Measurements from ENCODE around the gene ZFAND3.

ZFAND3 gene

DNA sequence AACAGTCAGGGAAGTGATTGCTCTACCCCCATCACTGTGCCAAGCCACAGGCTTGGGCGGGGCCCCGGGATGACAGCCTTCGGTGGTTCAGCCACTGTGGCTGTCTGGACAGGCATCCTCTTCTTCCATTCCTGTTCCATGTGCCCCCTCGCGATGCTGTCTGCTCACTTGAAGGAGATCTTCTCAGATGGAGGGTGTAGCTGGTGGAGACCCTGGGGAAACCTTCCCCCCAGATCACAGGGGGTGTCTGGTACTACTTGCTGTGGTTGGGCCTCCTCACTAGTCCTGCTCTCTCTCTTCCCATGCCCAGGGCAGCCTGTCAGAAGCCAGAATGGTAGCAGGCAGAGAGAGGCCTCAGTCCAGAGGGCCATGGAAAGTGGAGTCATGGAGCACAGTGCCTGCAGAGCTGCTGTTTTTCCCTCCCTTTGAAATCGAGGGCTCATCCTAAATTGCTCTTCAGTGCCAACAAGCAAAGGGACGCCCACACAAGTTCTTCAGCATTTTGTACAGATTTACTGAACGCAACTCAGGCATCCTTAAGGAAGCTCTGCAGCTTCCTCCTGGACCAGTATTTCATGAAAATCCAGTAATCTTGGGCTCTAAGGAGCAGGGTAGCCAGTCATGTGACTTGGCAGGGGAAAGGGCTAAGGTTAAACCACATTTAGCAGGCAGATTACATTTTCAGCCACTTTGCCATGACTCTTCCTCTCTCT is 326.6 kb downstream of the ZFAND3 start:
- no peak for DNase-seq (ENCODE audit: low read depth in 2 of 2, low spot score in 1 of 2)

- DNase-seq (ENCODE audit: low read depth in 2 of 2, low spot score in 1 of 2), result no peak
These were observed 327.2 kb downstream of the ZFAND3 start for GRCh38 chr6:38146734-38147027.

DNA sequence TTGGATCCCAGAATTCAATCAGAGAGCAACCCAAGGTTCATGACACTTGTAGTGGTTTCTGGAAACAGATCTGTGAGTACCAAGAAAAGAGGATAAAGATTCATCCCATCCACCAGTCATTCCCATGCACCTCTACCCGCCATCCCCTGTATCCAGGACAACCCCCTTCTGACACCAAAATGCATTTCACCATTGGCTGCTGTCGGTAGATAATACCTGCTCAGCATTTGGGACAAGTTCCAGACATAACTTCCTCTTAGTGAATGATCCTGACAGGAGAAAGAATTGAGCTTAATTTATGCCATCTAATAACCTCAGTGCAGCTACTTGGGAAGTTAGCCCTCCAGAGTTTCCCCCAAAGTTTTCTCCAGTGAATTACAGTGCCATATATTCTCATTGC is 329.1 kb downstream of the ZFAND3 start:
- DNase-seq (ENCODE audit: low read depth in 2 of 2, low spot score in 1 of 2), result no peak

GRCh38 chr6:38149531-38149930 is 330.0 kb downstream of the ZFAND3 start:
- DNase-seq (ENCODE audit: low read depth in 2 of 2, low spot score in 1 of 2), result no peak

DNA sequence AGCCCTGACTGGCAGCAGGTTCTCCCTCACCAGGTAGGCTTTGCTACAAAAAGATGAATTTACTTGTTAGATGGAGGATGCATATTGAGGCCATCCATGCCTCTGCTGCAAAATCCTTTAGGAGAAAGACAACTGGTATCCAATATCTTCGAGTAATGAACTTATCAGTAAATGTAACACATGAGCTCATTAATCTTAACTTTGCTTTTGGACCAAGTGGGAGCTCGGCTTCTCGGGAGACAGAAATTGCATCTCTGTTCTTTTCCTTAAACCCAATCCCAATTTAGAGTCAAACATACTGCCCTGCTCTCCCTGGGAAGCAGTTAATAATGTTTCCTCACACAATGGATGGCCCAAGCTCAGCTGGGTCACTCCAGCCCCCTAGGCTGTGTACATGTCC is 330.5 kb downstream of the ZFAND3 start:
- no peak for DNase-seq (ENCODE audit: low read depth in 2 of 2, low spot score in 1 of 2)

GRCh38 chr6:38150681-38151296 is 331.3 kb downstream of the ZFAND3 start:
- DNase-seq (ENCODE audit: low read depth in 2 of 2, low spot score in 1 of 2), result no peak

DNA sequence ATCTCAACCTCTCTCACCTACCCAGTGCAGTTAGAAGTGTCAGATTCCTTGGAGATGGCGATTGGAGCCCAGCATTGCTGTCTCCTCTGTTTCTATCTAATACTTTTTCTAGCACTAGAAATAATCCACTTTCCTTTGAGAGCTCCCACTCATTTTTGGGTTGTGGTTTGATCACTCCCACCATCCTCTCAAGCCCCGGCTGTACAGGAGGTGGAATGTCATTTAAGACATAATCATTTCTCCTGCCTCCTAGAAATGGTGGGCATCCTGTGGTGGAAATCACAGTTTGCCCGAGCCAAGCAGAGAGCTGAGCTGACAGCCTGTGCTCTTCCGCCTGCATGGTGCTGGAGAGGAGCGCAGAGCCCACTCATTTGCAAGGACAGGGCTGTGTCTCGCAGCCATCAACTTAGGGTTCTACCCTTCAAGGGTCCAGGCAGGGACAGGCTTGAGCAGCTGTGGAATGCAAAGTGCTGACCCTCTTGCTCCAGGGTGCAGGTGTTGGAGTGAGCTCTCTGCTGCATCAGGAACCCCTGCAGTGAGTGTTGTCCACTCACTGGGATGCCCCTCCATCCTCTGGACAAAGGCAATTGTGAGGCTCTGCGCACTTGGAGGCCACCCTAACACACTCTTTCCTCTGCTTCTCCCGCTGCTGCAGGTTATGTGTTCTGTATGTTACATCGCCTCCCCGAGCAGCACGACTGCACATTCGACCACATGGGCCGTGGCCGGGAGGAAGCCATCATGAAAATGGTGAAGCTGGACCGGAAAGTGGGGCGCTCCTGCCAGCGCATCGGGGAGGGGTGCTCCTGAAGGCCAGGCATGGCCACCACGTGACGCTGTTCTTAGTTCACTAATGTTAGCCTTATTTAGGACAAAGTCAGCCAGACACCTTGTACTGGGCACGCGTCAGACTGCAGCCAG is 332.3 kb downstream of the ZFAND3 start:
- no peak for DNase-seq (ENCODE audit: low read depth in 2 of 2, low spot score in 1 of 2)

GRCh38 chr6:38152620-38153019 is 333.1 kb downstream of the ZFAND3 start:
- no peak for DNase-seq (ENCODE audit: low read depth in 2 of 2, low spot score in 1 of 2)

GRCh38 chr6:38153076-38153797 is 333.7 kb downstream of the ZFAND3 start:
- DNase-seq (ENCODE audit: low read depth in 2 of 2, low spot score in 1 of 2), result no peak

GRCh38 chr6:38153798-38154345 is 334.3 kb downstream of the ZFAND3 start:
- DNase-seq (ENCODE audit: low read depth in 2 of 2, low spot score in 1 of 2), result no peak

GRCh38 chr6:38154731-38155130 is 335.2 kb downstream of the ZFAND3 start:
- no peak for DNase-seq (ENCODE audit: low read depth in 2 of 2, low spot score in 1 of 2)

DNA sequence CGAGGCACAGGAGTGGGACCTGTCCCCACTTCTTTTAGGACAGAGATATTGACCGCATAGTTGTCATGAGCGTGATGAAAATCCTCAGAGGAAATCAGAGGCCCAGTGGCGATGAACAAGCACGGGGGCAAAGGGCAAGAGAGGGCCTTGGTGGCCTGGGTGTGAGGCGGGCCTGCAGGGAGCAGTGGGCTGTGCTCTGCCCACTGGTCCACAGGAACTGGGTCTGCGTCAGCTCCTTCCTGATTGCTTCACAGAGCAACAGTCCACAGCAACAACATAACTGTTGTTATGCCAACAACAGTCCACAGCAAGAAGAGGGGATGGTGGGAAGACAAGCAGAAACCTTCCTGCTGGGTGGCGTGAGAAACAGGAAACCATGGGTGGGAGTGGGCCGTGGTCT is 335.6 kb downstream of the ZFAND3 start:
- no peak for DNase-seq (ENCODE audit: low read depth in 2 of 2, low spot score in 1 of 2)

DNA sequence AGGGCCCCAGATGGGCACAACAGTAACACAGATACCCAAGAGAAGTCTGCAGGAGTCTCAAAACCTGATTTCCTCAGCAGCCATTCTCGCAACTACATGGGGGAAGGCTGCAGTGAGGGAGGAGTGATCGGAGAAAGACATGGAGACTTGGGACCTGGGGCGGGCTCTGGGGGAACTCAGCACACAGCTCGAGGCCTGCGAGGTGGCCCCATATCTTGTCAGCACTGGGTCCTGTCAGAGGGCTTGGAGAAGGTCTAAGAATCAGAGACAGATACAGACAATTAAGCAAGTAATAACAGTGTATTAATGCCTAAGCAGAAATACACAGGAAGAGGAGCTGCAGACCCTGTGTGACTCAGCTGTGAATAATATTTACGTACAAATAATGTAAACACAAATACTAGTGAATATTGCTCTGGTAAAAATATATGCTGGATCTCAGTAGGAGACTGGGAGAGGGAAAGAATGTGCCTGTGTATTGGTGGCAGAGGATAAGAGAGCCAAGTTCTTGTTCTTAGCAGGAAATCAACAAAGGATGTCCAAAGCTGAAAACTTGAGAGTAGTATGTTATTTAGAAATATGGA is 336.2 kb downstream of the ZFAND3 start:
- DNase-seq (ENCODE audit: low read depth in 2 of 2, low spot score in 1 of 2), result no peak

- no peak for DNase-seq (ENCODE audit: low read depth in 2 of 2, low spot score in 1 of 2)
These were observed 337.5 kb downstream of the ZFAND3 start for GRCh38 chr6:38156818-38157565.

DNA sequence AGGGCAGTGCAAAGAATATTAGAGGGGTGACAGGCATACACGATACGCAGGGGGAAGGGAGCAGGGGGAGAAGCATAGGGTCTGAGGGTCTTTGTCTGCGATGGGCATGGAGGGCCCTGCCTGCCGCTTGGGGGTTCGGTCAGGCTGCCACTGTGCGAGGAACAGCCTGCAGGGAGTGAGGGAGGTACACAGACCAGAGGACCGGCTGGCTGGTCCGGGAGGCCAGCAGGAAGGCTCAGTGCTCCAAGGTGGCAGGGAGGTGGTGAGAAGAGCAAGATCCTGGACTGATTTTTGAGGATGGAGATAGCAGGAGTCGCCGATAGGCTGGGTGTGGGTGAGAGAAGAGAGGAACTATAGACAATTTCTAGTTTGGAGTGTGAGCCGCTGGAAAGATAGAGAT is 338.4 kb downstream of the ZFAND3 start:
- no peak for DNase-seq (ENCODE audit: low read depth in 2 of 2, low spot score in 1 of 2)

GRCh38 chr6:38158762-38159350 is 339.3 kb downstream of the ZFAND3 start:
- no peak for DNase-seq (ENCODE audit: low read depth in 2 of 2, low spot score in 1 of 2)

GRCh38 chr6:38159596-38159995 is 340.1 kb downstream of the ZFAND3 start:
- no peak for DNase-seq (ENCODE audit: low read depth in 2 of 2, low spot score in 1 of 2)

DNA sequence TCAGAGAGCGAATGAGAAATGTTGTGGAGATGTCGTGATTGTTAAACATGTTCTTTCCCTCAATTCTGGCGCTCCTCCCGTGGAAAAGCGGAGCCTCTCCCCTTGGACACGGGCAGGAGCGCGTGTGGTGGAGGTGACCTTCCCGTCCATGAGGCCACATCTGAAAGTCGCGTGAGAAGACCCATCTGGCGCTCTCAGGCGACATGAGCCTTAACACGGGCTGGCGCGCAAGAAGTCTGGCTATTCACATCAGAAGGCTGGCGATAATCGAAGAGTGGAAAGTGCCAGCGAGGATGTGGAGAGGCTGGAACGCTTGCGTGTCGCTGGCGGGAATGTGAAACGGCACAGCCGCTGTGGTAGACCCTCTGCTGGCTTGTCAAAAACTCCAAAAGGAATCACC is 341.3 kb downstream of the ZFAND3 start:
- no peak for DNase-seq (ENCODE audit: low read depth in 2 of 2, low spot score in 1 of 2)

GRCh38 chr6:38161331-38161730 is 341.8 kb downstream of the ZFAND3 start:
- DNase-seq (ENCODE audit: low read depth in 2 of 2, low spot score in 1 of 2), result no peak

Measured in stimulated activated CD8-positive, alpha-beta memory T cell treated with anti-CD3 and anti-CD28 coated beads, Interleukin-4, amount 100 ng/mL, for 1 hour (primary cell).